HEK293 (cell line): ENCODE data around the gene FUT8.

Source experiments
- GLIS2 ChIP-seq: fragments of 450-650 bp; formaldehyde crosslinking; IDR thresholded peaks from 2 replicates; pipeline ENCODE4 v1.5.1; 2016; ENCODE audit warnings: missing biosample characterization, missing genetic modification characterization
- HOXD13 ChIP-seq: sonication (generic); formaldehyde crosslinking; IDR thresholded peaks from 2 replicates; pipeline ENCODE4 v1.8.0; 2022; ENCODE audit warnings: missing genetic modification reagents, borderline replicate concordance
- KLF10 ChIP-seq: fragments of 450-650 bp; IDR thresholded peaks from 2 replicates; pipeline ENCODE4 v1.5.1; 2018; ENCODE audit warnings: missing biosample characterization, mild to moderate bottlenecking, missing genetic modification characterization
- KLF17 ChIP-seq: fragments of 450-650 bp; formaldehyde crosslinking; IDR thresholded peaks from 2 replicates; pipeline ENCODE4 v1.5.1; 2016; ENCODE audit warnings: missing biosample characterization, missing genetic modification characterization
- KLF7 ChIP-seq: fragments of 450-650 bp; formaldehyde crosslinking; IDR thresholded peaks from 2 replicates; pipeline ENCODE4 v1.5.1; 2016; ENCODE audit warnings: missing biosample characterization, missing genetic modification characterization, borderline replicate concordance
- KLF8 ChIP-seq: fragments of 450-650 bp; formaldehyde crosslinking; IDR thresholded peaks from 2 replicates; pipeline ENCODE4 v1.5.1; 2016; ENCODE audit warnings: missing biosample characterization, missing genetic modification characterization
- KLF9 ChIP-seq: fragments of 450-650 bp; formaldehyde crosslinking; IDR thresholded peaks from 2 replicates; pipeline ENCODE4 v1.5.1; 2016; ENCODE audit warnings: missing biosample characterization, missing genetic modification characterization, low read depth
- OSR2 ChIP-seq: fragments of 450-650 bp; formaldehyde crosslinking; IDR thresholded peaks from 2 replicates; pipeline ENCODE4 v1.5.1; 2016; ENCODE audit warnings: missing biosample characterization, missing genetic modification characterization
- TRIM28 ChIP-seq: IDR thresholded peaks from 2 replicates; pipeline ENCODE4 v1.6.1; 2011; ENCODE audit warnings: low read length, control low read depth, borderline replicate concordance
- TSHZ1 ChIP-seq: fragments of 450-650 bp; formaldehyde crosslinking; IDR thresholded peaks from 2 replicates; pipeline ENCODE4 v1.5.1; 2016; ENCODE audit warnings: missing biosample characterization, missing genetic modification characterization, borderline replicate concordance
- ZBTB7A ChIP-seq: fragments of 450-650 bp; formaldehyde crosslinking; IDR thresholded peaks from 2 replicates; pipeline ENCODE4 v1.5.1; 2016; ENCODE audit warnings: low read depth, missing biosample characterization, missing genetic modification characterization
- ZBTB8A ChIP-seq: fragments of 450-650 bp; formaldehyde crosslinking; IDR thresholded peaks from 2 replicates; pipeline ENCODE4 v1.5.1; 2016; ENCODE audit warnings: missing biosample characterization, missing genetic modification characterization
- ZFHX2 ChIP-seq: fragments of 450-650 bp; formaldehyde crosslinking; conservative IDR thresholded peaks from 2 replicates; pipeline ENCODE4 v1.5.1; 2016; ENCODE audit warnings: missing biosample characterization, missing genetic modification characterization
- ZNF138 ChIP-seq: fragments of 450-650 bp; formaldehyde crosslinking; IDR thresholded peaks from 2 replicates; pipeline ENCODE4 v1.5.1; 2016; ENCODE audit warnings: missing biosample characterization, missing genetic modification characterization, borderline replicate concordance
- ZNF140 ChIP-seq: fragments of 450-650 bp; formaldehyde crosslinking; IDR thresholded peaks from 2 replicates; pipeline ENCODE4 v1.5.1; 2016; ENCODE audit warnings: missing biosample characterization, missing genetic modification characterization
- ZNF23 ChIP-seq: fragments of 450-650 bp; formaldehyde crosslinking; IDR thresholded peaks from 2 replicates; pipeline ENCODE4 v1.5.1; 2016; ENCODE audit warnings: missing biosample characterization, missing genetic modification characterization, borderline replicate concordance
- ZNF24 ChIP-seq: fragments of 450-650 bp; formaldehyde crosslinking; IDR thresholded peaks from 2 replicates; pipeline ENCODE4 v1.5.1; 2016; ENCODE audit warnings: missing biosample characterization, missing genetic modification characterization
- ZNF302 ChIP-seq: fragments of 450-650 bp; formaldehyde crosslinking; IDR thresholded peaks from 2 replicates; pipeline ENCODE4 v1.5.1; 2016; ENCODE audit warnings: missing biosample characterization, missing genetic modification characterization, low read depth
- ZNF350 ChIP-seq: fragments of 450-650 bp; formaldehyde crosslinking; IDR thresholded peaks from 2 replicates; pipeline ENCODE4 v1.5.0; 2017; ENCODE audit warnings: missing biosample characterization, mild to moderate bottlenecking, missing genetic modification characterization
- ZNF37A ChIP-seq: fragments of 450-650 bp; IDR thresholded peaks from 2 replicates; pipeline ENCODE4 v1.5.1; 2018; ENCODE audit warnings: missing biosample characterization, missing genetic modification characterization
- ZNF404 ChIP-seq: fragments of 450-650 bp; formaldehyde crosslinking; IDR thresholded peaks from 2 replicates; pipeline ENCODE4 v1.5.1; 2017; ENCODE audit warnings: missing biosample characterization, missing genetic modification characterization
- ZNF529 ChIP-seq: fragments of 450-650 bp; formaldehyde crosslinking; IDR thresholded peaks from 2 replicates; pipeline ENCODE4 v1.5.1; 2017; ENCODE audit warnings: missing genetic modification characterization, missing biosample characterization; ENCODE audit not compliant: insufficient replicate concordance
- ZNF555 ChIP-seq: fragments of 450-650 bp; formaldehyde crosslinking; conservative IDR thresholded peaks from 2 replicates; pipeline ENCODE4 v1.5.1; 2017; ENCODE audit warnings: missing biosample characterization, mild to moderate bottlenecking, missing genetic modification characterization, inconsistent platforms
- ZNF571 ChIP-seq: fragments of 450-650 bp; formaldehyde crosslinking; IDR thresholded peaks from 2 replicates; pipeline ENCODE4 v1.5.0; 2017; ENCODE audit warnings: missing biosample characterization, missing genetic modification characterization
- ZNF610 ChIP-seq: fragments of 450-650 bp; formaldehyde crosslinking; IDR thresholded peaks from 2 replicates; pipeline ENCODE4 v1.5.1; 2016; ENCODE audit warnings: missing biosample characterization, missing genetic modification characterization, borderline replicate concordance
- ZNF660 ChIP-seq: fragments of 450-650 bp; IDR thresholded peaks from 2 replicates; pipeline ENCODE4 v1.5.1; 2018; ENCODE audit warnings: missing biosample characterization, mild to moderate bottlenecking, missing genetic modification characterization
- ZNF777 ChIP-seq: fragments of 450-650 bp; formaldehyde crosslinking; IDR thresholded peaks from 2 replicates; pipeline ENCODE4 v1.5.1; 2017; ENCODE audit warnings: missing biosample characterization, missing genetic modification characterization, borderline replicate concordance
- ZSCAN23 ChIP-seq: fragments of 450-650 bp; formaldehyde crosslinking; IDR thresholded peaks from 2 replicates; pipeline ENCODE4 v1.5.1; 2016; ENCODE audit warnings: missing biosample characterization, missing genetic modification characterization
- ZXDB ChIP-seq: fragments of 450-650 bp; formaldehyde crosslinking; IDR thresholded peaks from 2 replicates; pipeline ENCODE4 v1.5.1; 2016; ENCODE audit warnings: missing biosample characterization, missing genetic modification characterization
- TF ChIP-seq, protein P1 (sequence below): fragments of 450-650 bp; formaldehyde crosslinking; IDR thresholded peaks from 2 replicates; pipeline ENCODE4 v1.5.1; 2016; ENCODE audit warnings: missing biosample characterization, missing genetic modification characterization, borderline replicate concordance
- TF ChIP-seq, protein P2 (sequence below): fragments of 450-650 bp; formaldehyde crosslinking; IDR thresholded peaks from 2 replicates; pipeline ENCODE4 v1.5.1; 2016; ENCODE audit warnings: missing biosample characterization, missing genetic modification characterization
- TF ChIP-seq, protein P3 (sequence below): fragments of 450-650 bp; formaldehyde crosslinking; IDR thresholded peaks from 2 replicates; pipeline ENCODE4 v1.5.1; 2016; ENCODE audit warnings: missing biosample characterization, missing genetic modification characterization

The FUT8 gene

GRCh38 chr14:65412856-65413738, 567 bp downstream of the FUT8 start (continued):
- TF ChIP-seq HOXD13 (CRISPR knock-in tag), result no peak
- no peak for TF ChIP-seq ZNF404 (tag by site-specific recombination)
- 0 out of 2 replicates have a peak, but pooled peaks have one; percentile 38 for TF ChIP-seq ZNF777
- TF ChIP-seq KLF17, result no peak
- TF ChIP-seq OSR2 (tag by site-specific recombination), result no peak
- TF ChIP-seq KLF7 (tag by site-specific recombination), result no peak
- no peak for TF ChIP-seq ZNF140 (tag by site-specific recombination)
- peak; percentile 14; the same call in 1 of the 2 replicates for TF ChIP-seq KLF8 (tag by site-specific recombination)
- TF ChIP-seq ZFHX2 (tag by site-specific recombination), result peak; percentile 45; the same call in 1 of the 2 replicates
- TF ChIP-seq ZBTB7A (tag by site-specific recombination), result no peak
- no peak for TF ChIP-seq ZSCAN23
- no peak for TF ChIP-seq ZNF138
- TF ChIP-seq ZNF302, result no peak
- TF ChIP-seq ZNF571, result no peak
- no peak for TF ChIP-seq ZNF555 (tag by site-specific recombination)
- no peak for TF ChIP-seq ZNF529
- no peak for TF ChIP-seq ZNF660
- no peak for TF ChIP-seq GLIS2
- TF ChIP-seq ZNF350 (tag by site-specific recombination), result no peak
- TF ChIP-seq TSHZ1, result no peak
- TF ChIP-seq KLF10 (tag by site-specific recombination), result no peak
- TF ChIP-seq ZBTB8A (tag by site-specific recombination), result no peak
- TF ChIP-seq, protein P1, sequence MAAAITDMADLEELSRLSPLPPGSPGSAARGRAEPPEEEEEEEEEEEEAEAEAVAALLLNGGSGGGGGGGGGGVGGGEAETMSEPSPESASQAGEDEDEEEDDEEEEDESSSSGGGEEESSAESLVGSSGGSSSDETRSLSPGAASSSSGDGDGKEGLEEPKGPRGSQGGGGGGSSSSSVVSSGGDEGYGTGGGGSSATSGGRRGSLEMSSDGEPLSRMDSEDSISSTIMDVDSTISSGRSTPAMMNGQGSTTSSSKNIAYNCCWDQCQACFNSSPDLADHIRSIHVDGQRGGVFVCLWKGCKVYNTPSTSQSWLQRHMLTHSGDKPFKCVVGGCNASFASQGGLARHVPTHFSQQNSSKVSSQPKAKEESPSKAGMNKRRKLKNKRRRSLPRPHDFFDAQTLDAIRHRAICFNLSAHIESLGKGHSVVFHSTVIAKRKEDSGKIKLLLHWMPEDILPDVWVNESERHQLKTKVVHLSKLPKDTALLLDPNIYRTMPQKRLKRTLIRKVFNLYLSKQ (tag by site-specific recombination), result no peak
- TF ChIP-seq, protein P2, sequence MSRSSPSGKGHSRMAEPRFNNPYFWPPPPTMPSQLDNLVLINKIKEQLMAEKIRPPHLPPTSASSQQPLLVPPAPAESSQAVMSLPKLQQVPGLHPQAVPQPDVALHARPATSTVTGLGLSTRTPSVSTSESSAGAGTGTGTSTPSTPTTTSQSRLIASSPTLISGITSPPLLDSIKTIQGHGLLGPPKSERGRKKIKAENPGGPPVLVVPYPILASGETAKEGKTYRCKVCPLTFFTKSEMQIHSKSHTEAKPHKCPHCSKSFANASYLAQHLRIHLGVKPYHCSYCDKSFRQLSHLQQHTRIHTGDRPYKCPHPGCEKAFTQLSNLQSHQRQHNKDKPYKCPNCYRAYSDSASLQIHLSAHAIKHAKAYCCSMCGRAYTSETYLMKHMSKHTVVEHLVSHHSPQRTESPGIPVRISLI (tag by site-specific recombination), result no peak
- no peak for TF ChIP-seq ZNF23 (tag by site-specific recombination)
- TF ChIP-seq ZNF24 (tag by site-specific recombination), result no peak
- TF ChIP-seq, protein P3, sequence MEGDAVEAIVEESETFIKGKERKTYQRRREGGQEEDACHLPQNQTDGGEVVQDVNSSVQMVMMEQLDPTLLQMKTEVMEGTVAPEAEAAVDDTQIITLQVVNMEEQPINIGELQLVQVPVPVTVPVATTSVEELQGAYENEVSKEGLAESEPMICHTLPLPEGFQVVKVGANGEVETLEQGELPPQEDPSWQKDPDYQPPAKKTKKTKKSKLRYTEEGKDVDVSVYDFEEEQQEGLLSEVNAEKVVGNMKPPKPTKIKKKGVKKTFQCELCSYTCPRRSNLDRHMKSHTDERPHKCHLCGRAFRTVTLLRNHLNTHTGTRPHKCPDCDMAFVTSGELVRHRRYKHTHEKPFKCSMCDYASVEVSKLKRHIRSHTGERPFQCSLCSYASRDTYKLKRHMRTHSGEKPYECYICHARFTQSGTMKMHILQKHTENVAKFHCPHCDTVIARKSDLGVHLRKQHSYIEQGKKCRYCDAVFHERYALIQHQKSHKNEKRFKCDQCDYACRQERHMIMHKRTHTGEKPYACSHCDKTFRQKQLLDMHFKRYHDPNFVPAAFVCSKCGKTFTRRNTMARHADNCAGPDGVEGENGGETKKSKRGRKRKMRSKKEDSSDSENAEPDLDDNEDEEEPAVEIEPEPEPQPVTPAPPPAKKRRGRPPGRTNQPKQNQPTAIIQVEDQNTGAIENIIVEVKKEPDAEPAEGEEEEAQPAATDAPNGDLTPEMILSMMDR (tag by site-specific recombination), result no peak
- TF ChIP-seq KLF9 (tag by site-specific recombination), result peak; percentile 32; the same call in 1 of the 2 replicates
- no peak for TF ChIP-seq ZNF37A (tag by site-specific recombination)
- no peak for TF ChIP-seq ZNF610
- TF ChIP-seq ZXDB (tag by site-specific recombination), result no peak
- no peak for TF ChIP-seq TRIM28
